ENCODE data around the gene UCHL1. TPM values are rescaled to one million over a fixed set of nuclear protein-coding genes. Genes with fewer than 3 reads are reported as not detected.
A peak's percentile ranks its signal among the peaks of the same experiment; 100 is the strongest.
"Not testable (repeated sequence)": the region's sequence is repeated elsewhere in the genome, so short reads cannot be mapped to it uniquely, and the experiment has no call there.

Gene UCHL1
- total RNA-seq, 1 donor from 2014 or later = 12.8 TPM

GRCh38 chr4:41236508-41236907, 20.2 kb upstream of the UCHL1 start:
- no peak for DNase-seq (ENCODE audit: low spot score)

GRCh38 chr4:41241919-41242318, 14.8 kb upstream of the UCHL1 start:
- no peak for DNase-seq (ENCODE audit: low spot score)

GRCh38 chr4:41245983-41246382, 10.7 kb upstream of the UCHL1 start:
- no peak for DNase-seq (ENCODE audit: low spot score)

- no peak for DNase-seq (ENCODE audit: low spot score)
These were observed 493 bp upstream of the UCHL1 start for GRCh38 chr4:41256131-41256739.

- no peak for DNase-seq (ENCODE audit: low spot score)
These were observed 651 bp downstream of the UCHL1 start for GRCh38 chr4:41257257-41257901.

- DNase-seq (ENCODE audit: low spot score) = no peak
These were observed 1.2 kb downstream of the UCHL1 start for GRCh38 chr4:41257906-41258305.

GRCh38 chr4:41258783-41259182, 2.1 kb downstream of the UCHL1 start:
- DNase-seq (ENCODE audit: low spot score) = peak; percentile 23

GRCh38 chr4:41260116-41260733, 3.5 kb downstream of the UCHL1 start:
- no peak for DNase-seq (ENCODE audit: low spot score)

- DNase-seq (ENCODE audit: low spot score) = no peak
These were observed 5.5 kb downstream of the UCHL1 start for GRCh38 chr4:41262198-41262597.

- DNase-seq (ENCODE audit: low spot score) = no peak
These were observed 7.5 kb downstream of the UCHL1 start for GRCh38 chr4:41264212-41264611.

- no peak for DNase-seq (ENCODE audit: low spot score)
These were observed 11.3 kb downstream of the UCHL1 start for GRCh38 chr4:41267997-41268396.

- DNase-seq (ENCODE audit: low spot score) = no peak
These were observed 12.2 kb downstream of the UCHL1 start for GRCh38 chr4:41268721-41269517.

- DNase-seq (ENCODE audit: low spot score) = no peak
These were observed 13.0 kb downstream of the UCHL1 start for GRCh38 chr4:41269682-41270081.

- DNase-seq (ENCODE audit: low spot score) = not testable (repeated sequence)
These were observed 19.2 kb downstream of the UCHL1 start for GRCh38 chr4:41275931-41276330.

- DNase-seq (ENCODE audit: low spot score) = no peak
These were observed 23.3 kb downstream of the UCHL1 start for GRCh38 chr4:41280010-41280409.

GRCh38 chr4:41281038-41281634, 24.4 kb downstream of the UCHL1 start:
- peak; percentile 67 for DNase-seq (ENCODE audit: low spot score)

- no peak for DNase-seq (ENCODE audit: low spot score)
These were observed 25.6 kb downstream of the UCHL1 start for GRCh38 chr4:41282366-41282765.

- no peak for DNase-seq (ENCODE audit: low spot score)
These were observed 28.6 kb downstream of the UCHL1 start for GRCh38 chr4:41285202-41285863.

- no peak for DNase-seq (ENCODE audit: low spot score)
These were observed 29.1 kb downstream of the UCHL1 start for GRCh38 chr4:41285864-41286235.

GRCh38 chr4:41287005-41287404, 30.3 kb downstream of the UCHL1 start:
- DNase-seq (ENCODE audit: low spot score) = no peak

- DNase-seq (ENCODE audit: low spot score) = no peak
These were observed 31.1 kb downstream of the UCHL1 start for GRCh38 chr4:41287852-41288251.

GRCh38 chr4:41288254-41288653, 31.5 kb downstream of the UCHL1 start:
- no peak for DNase-seq (ENCODE audit: low spot score)

All from mucosa of gallbladder (tissue), 1 donor.